ENCODE results near the gene PRUNE1.
A peak's percentile ranks its signal among the peaks of the same experiment; 100 is the strongest.

The PRUNE1 gene

DNA sequence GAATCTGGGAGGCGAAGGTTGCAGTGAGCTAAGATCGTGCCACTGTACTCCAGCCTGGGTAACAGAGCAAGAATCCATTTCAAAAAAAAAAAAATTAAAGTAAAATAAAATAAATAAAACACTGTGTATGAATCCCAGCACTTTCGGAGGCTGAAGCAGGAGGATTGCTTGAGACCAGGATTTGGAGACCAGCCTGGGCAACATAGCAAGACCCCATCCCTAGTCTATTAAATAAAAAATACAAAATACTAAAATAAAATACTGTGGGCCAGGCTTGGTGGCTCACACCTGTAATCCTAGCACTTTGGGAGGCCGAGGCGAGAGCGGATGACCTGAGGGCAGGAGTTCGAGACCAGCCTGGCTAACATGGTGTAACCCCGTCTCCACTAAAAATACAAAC, 23.9 kb downstream of the PRUNE1 start:
- Histone ChIP-seq H3K9ac (ENCODE audit: low read depth, low read length) (no peak overlapping the region), H3K36me3 (ENCODE audit: insufficient read depth, low read length) (peaks cover 51% of the 10 kb centered on the region), H3K27me3 (ENCODE audit: insufficient read depth, low read length) (no peaks in the 10 kb centered on the region), H3K27ac (ENCODE audit: low read depth, low read length) (no peak overlapping the region), H3K4me1 (ENCODE audit: insufficient read depth, low read length) (0 out of 2 replicates have a peak, but pooled peaks cover 3% of the 10 kb centered on the region), H3K4me3 (ENCODE audit: low read length) (no peak overlapping the region), H3K9me3 (ENCODE audit: insufficient read depth, low read depth, low read length) (no peaks in the 10 kb centered on the region)
- 95% methylated on average over 7 of the region's 8 CpGs for WGBS

DNA sequence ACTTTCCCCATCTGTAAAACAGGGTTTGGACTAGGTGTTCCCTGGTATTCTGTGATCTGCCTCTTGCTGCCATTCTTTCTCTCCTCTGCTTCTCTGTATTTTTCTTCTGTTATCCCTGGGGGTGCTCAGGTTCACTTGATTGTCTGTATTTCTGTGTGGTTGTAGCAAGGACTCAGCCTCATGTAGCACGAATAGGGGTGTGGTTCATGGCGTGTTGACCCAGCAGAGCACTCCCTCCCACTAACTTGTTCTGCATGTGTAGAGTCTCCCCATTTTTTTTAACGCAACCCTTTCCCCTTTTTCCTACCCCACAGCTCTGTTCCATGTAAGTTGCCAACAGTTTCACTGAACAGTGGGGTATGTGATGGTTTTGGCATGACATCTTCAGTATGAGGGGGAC, 26.9 kb downstream of the PRUNE1 start:
- H3K9me3 ChIP-seq (ENCODE audit: insufficient read depth, low read depth, low read length), result no peaks in the 10 kb centered on the region
- no peak overlapping the region for H3K9ac ChIP-seq (ENCODE audit: low read depth, low read length)
- H3K4me1 ChIP-seq (ENCODE audit: insufficient read depth, low read length), result peaks cover 3% of the 10 kb centered on the region; the same call in 1 of the 2 replicates
- H3K27me3 ChIP-seq (ENCODE audit: insufficient read depth, low read length), result no peaks in the 10 kb centered on the region
- H3K27ac ChIP-seq (ENCODE audit: low read depth, low read length), result no peak overlapping the region
- peaks cover 30% of the 10 kb centered on the region for H3K36me3 ChIP-seq (ENCODE audit: insufficient read depth, low read length)
- no peak overlapping the region for H3K4me3 ChIP-seq (ENCODE audit: low read length)
- 100% methylated on average over 3 of the region's 3 CpGs for WGBS

DNA sequence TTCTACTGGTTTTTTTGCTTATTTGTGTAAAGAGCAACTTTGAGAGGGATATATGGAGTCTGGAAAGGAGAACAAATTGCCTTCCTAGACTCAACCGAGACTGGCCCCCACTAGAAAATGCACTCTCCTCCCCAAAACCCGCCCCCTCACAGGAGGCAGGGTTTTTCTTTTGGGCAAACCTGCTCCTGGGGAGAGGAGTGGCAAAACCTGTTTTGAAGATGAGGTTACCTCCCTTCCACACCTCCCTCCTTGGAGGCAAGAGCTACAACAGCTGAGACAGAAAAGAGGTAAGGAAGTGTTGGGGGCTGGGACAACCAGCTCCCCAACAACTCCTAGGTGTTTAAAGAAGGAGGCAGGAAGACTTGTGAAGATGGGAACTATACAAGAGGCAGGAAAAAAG, 28.1 kb downstream of the PRUNE1 start, which contains the start of gene BNIPL:
BNIPL (plus strand) TSS at position 231 of the 400 bp plus-strand sequence; CDS start at position 371, 140 bp downstream.
- WGBS, result no CpG with 5 or more reads among the region's 2 CpGs
- H3K27ac ChIP-seq (ENCODE audit: low read depth, low read length), result peak within 1 kb of the TSS; percentile 41; the same call in 1 of the 2 replicates
- peaks cover 24% of the 10 kb centered on the region for H3K36me3 ChIP-seq (ENCODE audit: insufficient read depth, low read length)
- peaks cover 3% of the 10 kb centered on the region; the same call in 1 of the 2 replicates for H3K4me1 ChIP-seq (ENCODE audit: insufficient read depth, low read length)
- H3K9ac ChIP-seq (ENCODE audit: low read depth, low read length), result no peak within 1 kb of the TSS
- H3K4me3 ChIP-seq (ENCODE audit: low read length), result no peak within 1 kb of the TSS; the same call in 1 of the 2 replicates
- H3K27me3 ChIP-seq (ENCODE audit: insufficient read depth, low read length), result no peaks in the 10 kb centered on the region
- H3K9me3 ChIP-seq (ENCODE audit: insufficient read depth, low read depth, low read length), result no peaks in the 10 kb centered on the region

DNA sequence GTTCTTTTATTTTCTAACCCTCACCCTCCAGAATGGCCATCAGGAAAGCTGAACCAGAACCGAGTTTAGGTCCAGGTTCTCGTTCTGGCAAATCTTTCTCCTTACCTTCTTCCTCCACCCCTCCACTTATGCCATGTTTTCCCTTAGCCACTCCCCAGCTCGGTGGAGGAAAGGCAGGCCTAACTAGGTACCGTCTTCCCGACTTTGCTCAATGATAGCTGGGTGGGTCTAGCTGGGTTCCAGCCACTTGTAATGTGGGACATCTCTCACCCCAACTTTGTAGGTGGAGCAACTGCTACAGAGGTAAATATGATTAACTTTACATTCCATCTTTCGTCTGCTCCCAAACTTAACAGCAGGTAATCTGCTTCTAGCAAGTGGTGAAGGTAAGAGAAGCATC, 28.8 kb downstream of the PRUNE1 start:
- Histone ChIP-seq H3K27ac (ENCODE audit: low read depth, low read length) (no peak overlapping the region), H3K9me3 (ENCODE audit: insufficient read depth, low read depth, low read length) (no peaks in the 10 kb centered on the region), H3K4me3 (ENCODE audit: low read length) (no peak overlapping the region), H3K4me1 (ENCODE audit: insufficient read depth, low read length) (peaks cover 3% of the 10 kb centered on the region; the same call in 1 of the 2 replicates), H3K36me3 (ENCODE audit: insufficient read depth, low read length) (peaks cover 20% of the 10 kb centered on the region), H3K27me3 (ENCODE audit: insufficient read depth, low read length) (no peaks in the 10 kb centered on the region), H3K9ac (ENCODE audit: low read depth, low read length) (no peak overlapping the region)
- WGBS, result 85% methylated on average over 6 of the region's 6 CpGs

DNA sequence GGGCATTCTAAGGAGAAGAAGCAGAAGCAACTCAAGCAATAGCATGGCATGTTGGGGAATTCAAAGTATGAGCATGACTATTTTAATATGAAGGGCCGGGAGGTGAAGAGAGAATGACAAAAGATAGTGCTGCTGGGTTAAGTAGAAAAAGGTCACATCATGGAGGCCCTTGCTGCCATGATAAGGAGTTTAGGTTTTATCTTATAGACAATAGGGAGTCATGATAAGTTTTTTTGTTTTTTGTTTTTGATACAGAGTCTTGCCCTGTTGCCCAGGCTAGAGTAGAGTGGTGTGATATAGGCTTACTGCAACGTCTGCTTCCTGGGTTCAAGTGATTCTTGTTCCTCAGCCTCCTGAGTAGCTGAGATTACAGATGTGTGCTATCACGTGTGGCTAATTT, 31.3 kb downstream of the PRUNE1 start:
- Histone ChIP-seq H3K4me1 (ENCODE audit: insufficient read depth, low read length) (peaks cover 3% of the 10 kb centered on the region; the same call in 1 of the 2 replicates), H3K9me3 (ENCODE audit: insufficient read depth, low read depth, low read length) (no peaks in the 10 kb centered on the region), H3K27me3 (ENCODE audit: insufficient read depth, low read length) (no peaks in the 10 kb centered on the region), H3K27ac (ENCODE audit: low read depth, low read length) (no peak overlapping the region), H3K9ac (ENCODE audit: low read depth, low read length) (no peak overlapping the region), H3K4me3 (ENCODE audit: low read length) (no peak overlapping the region), H3K36me3 (ENCODE audit: insufficient read depth, low read length) (peaks cover 12% of the 10 kb centered on the region)
- WGBS, result 87% methylated on average over 3 of the region's 3 CpGs

DNA sequence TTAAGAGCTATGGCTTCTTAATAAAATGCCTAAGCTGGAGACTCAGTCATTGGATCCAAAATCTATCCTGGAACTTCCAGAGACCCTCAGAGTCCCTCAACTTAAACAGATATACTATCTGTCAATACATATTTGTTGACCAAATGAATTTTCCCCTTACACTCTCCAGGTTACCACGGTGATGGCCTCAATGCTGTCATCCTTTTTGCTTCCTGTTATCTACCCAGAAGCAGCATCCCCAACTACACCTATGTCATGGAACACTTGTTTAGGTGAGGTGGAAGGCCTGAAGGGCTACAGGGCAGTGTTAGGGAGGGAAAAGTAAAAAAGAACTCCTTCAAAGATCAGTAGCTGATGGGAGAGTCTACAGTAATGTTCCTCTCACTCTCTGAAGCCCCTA, 34.9 kb downstream of the PRUNE1 start:
- Histone ChIP-seq H3K9me3 (ENCODE audit: insufficient read depth, low read depth, low read length) (no peaks in the 10 kb centered on the region), H3K4me3 (ENCODE audit: low read length) (no peak overlapping the region), H3K27ac (ENCODE audit: low read depth, low read length) (no peak overlapping the region), H3K36me3 (ENCODE audit: insufficient read depth, low read length) (0 out of 2 replicates have a peak, but pooled peaks cover 2% of the 10 kb centered on the region), H3K9ac (ENCODE audit: low read depth, low read length) (no peak overlapping the region), H3K27me3 (ENCODE audit: insufficient read depth, low read length) (no peaks in the 10 kb centered on the region), H3K4me1 (ENCODE audit: insufficient read depth, low read length) (peaks cover 3% of the 10 kb centered on the region; the same call in 1 of the 2 replicates)
- WGBS, result 95% methylated on average over 1 of the region's 1 CpG

DNA sequence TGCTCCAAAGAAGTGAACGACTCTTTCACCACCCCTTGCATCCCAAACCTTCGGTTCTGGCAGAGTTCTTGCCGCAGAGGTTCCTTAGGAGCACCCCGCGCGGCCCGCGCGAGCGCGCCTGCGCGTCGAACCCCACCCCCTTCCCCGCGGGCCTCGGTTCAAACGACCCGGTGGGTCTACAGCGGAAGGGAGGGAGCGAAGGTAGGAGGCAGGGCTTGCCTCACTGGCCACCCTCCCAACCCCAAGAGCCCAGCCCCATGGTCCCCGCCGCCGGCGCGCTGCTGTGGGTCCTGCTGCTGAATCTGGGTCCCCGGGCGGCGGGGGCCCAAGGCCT, 39.3 kb downstream of the PRUNE1 start, which contains the start of gene C1orf56:
C1orf56 (plus strand) TSS at position 161 of the 334 bp plus-strand sequence; CDS start at position 258, 97 bp downstream.
- Histone ChIP-seq H3K4me1 (ENCODE audit: insufficient read depth, low read length) (peaks cover 11% of the 10 kb centered on the region; the same call in 1 of the 2 replicates), H3K36me3 (ENCODE audit: insufficient read depth, low read length) (peaks cover 28% of the 10 kb centered on the region), H3K9ac (ENCODE audit: low read depth, low read length) (peak within 1 kb of the TSS; percentile 84), H3K27ac (ENCODE audit: low read depth, low read length) (peak within 1 kb of the TSS; percentile 88), H3K9me3 (ENCODE audit: insufficient read depth, low read depth, low read length) (no peaks in the 10 kb centered on the region), H3K27me3 (ENCODE audit: insufficient read depth, low read length) (no peaks in the 10 kb centered on the region), H3K4me3 (ENCODE audit: low read length) (peak within 1 kb of the TSS; percentile 82)
- WGBS, result under 1% methylated on average over 29 of the region's 29 CpGs

DNA sequence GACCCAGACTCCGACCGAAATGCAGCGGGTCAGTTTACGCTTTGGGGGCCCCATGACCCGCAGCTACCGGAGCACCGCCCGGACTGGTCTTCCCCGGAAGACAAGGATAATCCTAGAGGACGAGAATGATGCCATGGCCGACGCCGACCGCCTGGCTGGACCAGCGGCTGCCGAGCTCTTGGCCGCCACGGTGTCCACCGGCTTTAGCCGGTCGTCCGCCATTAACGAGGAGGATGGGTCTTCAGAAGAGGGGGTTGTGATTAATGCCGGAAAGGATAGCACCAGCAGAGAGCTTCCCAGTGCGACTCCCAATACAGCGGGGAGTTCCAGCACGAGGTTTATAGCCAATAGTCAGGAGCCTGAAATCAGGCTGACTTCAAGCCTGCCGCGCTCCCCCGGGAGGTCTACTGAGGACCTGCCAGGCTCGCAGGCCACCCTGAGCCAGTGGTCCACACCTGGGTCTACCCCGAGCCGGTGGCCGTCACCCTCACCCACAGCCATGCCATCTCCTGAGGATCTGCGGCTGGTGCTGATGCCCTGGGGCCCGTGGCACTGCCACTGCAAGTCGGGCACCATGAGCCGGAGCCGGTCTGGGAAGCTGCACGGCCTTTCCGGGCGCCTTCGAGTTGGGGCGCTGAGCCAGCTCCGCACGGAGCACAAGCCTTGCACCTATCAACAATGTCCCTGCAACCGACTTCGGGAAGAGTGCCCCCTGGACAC, 39.8 kb downstream of the PRUNE1 start:
- Histone ChIP-seq H3K4me3 (ENCODE audit: low read length) (peak overlapping the region; percentile 82), H3K36me3 (ENCODE audit: insufficient read depth, low read length) (peaks cover 33% of the 10 kb centered on the region), H3K9me3 (ENCODE audit: insufficient read depth, low read depth, low read length) (no peaks in the 10 kb centered on the region), H3K27ac (ENCODE audit: low read depth, low read length) (peak overlapping the region; percentile 88), H3K9ac (ENCODE audit: low read depth, low read length) (peak overlapping the region; percentile 84), H3K4me1 (ENCODE audit: insufficient read depth, low read length) (peaks cover 11% of the 10 kb centered on the region; the same call in 1 of the 2 replicates), H3K27me3 (ENCODE audit: insufficient read depth, low read length) (no peaks in the 10 kb centered on the region)
- under 1% methylated on average over 48 of the region's 48 CpGs for WGBS

DNA sequence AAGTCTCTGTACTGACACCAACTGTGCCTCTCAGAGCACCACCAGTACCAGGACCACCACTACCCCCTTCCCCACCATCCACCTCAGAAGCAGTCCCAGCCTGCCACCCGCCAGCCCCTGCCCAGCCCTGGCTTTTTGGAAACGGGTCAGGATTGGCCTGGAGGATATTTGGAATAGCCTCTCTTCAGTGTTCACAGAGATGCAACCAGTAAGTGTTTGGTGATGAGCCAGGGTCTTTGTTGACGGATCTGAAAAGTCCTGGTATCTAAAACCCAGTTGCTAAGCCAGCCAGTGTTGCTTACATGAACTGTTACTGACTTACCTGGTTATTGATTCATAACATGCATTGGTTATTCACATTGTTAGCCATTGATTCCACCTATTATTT, 40.4 kb downstream of the PRUNE1 start:
- H3K4me3 ChIP-seq (ENCODE audit: low read length), result peak overlapping the region; percentile 82
- 35% methylated on average over 3 of the region's 3 CpGs for WGBS
- H3K9ac ChIP-seq (ENCODE audit: low read depth, low read length), result peak overlapping the region; percentile 84; the same call in 1 of the 2 replicates
- H3K4me1 ChIP-seq (ENCODE audit: insufficient read depth, low read length), result peaks cover 11% of the 10 kb centered on the region; the same call in 1 of the 2 replicates
- peaks cover 35% of the 10 kb centered on the region for H3K36me3 ChIP-seq (ENCODE audit: insufficient read depth, low read length)
- H3K27ac ChIP-seq (ENCODE audit: low read depth, low read length), result no peak overlapping the region
- no peaks in the 10 kb centered on the region for H3K27me3 ChIP-seq (ENCODE audit: insufficient read depth, low read length)
- H3K9me3 ChIP-seq (ENCODE audit: insufficient read depth, low read depth, low read length), result no peaks in the 10 kb centered on the region

DNA sequence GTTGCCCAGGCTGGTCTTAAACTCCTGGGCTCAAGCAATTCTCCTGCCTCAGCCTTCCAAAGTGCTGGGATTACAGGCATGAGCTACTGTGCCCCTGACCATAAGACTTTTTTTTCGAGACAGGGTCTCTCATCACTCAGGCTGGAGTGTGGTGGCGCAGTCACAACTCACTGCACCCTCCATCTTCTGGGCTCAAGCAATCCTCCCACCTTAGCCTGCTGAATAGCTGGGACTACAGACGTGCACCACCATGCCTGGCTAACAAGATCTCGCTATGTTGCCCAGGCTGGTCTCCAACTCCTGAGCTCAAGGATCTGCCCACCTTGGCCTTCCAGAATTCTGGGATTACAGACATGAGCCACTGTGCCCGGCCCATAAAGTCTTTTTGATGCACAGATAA, 41.2 kb downstream of the PRUNE1 start:
- Histone ChIP-seq H3K4me1 (ENCODE audit: insufficient read depth, low read length) (peaks cover 11% of the 10 kb centered on the region; the same call in 1 of the 2 replicates), H3K36me3 (ENCODE audit: insufficient read depth, low read length) (peaks cover 44% of the 10 kb centered on the region), H3K27ac (ENCODE audit: low read depth, low read length) (no peak overlapping the region), H3K9me3 (ENCODE audit: insufficient read depth, low read depth, low read length) (no peaks in the 10 kb centered on the region), H3K9ac (ENCODE audit: low read depth, low read length) (no peak overlapping the region), H3K27me3 (ENCODE audit: insufficient read depth, low read length) (no peaks in the 10 kb centered on the region), H3K4me3 (ENCODE audit: low read length) (no peak overlapping the region)
- 95% methylated on average over 5 of the region's 5 CpGs for WGBS

DNA sequence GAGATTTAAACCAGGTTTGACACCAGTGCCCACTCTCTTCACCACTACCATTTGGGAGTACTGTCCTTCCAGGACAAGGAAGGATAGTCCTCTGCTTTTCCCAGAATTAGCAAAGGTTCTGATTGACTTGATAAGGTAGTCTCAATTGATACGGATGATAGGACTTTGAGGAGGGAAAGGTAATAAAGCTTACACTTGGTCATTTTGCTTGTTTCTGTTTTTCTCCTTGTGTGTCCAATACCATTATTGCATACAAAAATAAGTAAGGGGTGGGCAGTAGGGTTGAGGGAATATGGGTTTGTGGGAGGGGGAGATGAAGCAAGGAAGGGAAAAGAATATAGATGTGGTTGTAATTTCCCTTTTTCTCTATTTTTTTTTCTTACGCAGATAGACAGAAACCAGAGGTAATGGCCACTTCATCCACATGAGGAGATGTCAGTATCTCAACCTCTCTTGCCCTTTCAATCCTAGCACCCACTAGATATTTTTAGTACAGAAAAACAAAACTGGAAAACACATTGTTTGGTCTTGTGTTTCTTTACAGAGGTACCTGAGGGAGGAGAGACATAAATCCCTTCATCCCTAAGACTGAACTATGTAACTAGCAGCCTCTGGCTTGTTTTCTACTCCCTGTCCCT, 41.9 kb downstream of the PRUNE1 start:
- peaks cover 51% of the 10 kb centered on the region for H3K36me3 ChIP-seq (ENCODE audit: insufficient read depth, low read length)
- no peak overlapping the region for H3K9ac ChIP-seq (ENCODE audit: low read depth, low read length)
- WGBS, result 100% methylated on average over 2 of the region's 2 CpGs
- H3K27me3 ChIP-seq (ENCODE audit: insufficient read depth, low read length), result no peaks in the 10 kb centered on the region
- peaks cover 11% of the 10 kb centered on the region; the same call in 1 of the 2 replicates for H3K4me1 ChIP-seq (ENCODE audit: insufficient read depth, low read length)
- no peak overlapping the region for H3K4me3 ChIP-seq (ENCODE audit: low read length)
- no peak overlapping the region for H3K27ac ChIP-seq (ENCODE audit: low read depth, low read length)
- H3K9me3 ChIP-seq (ENCODE audit: insufficient read depth, low read depth, low read length), result no peaks in the 10 kb centered on the region
